ENCODE results near the gene LRP8.
A peak's percentile ranks its signal among the peaks of the same experiment; 100 is the strongest.

LRP8 gene

DNA sequence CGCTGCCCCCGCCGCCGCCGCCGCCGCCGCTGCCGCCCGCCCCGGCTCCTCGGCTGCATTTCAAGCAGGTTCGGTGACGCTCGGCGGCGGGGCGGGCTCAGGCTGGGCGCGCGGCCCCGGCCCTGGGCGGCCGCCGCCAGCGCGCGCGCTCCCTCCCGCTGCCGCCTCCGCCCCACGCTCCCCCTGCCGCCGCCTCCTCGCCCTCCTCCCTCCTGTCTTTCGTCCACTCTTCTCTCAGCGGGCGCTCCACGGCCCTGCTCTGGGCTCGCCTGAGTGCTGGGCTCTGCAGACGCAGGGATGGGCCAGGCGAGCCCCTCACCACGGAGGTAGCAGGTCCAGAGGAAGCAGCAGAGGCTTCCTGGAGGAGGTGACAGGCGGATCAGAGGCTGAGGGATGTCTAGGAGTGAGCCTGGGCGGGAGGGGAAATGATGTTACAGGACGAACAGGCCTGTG is at the start of gene LRP8:
TSS of gene LRP8 (minus strand) at position 62 of the 453 bp plus-strand sequence. CDS start 158 bp downstream, outside the sequence.
- peak within 1 kb of the TSS; percentile 90 for H3K9ac ChIP-seq (ENCODE audit: low read depth, low read length)
- H3K36me3 ChIP-seq (ENCODE audit: insufficient read depth, low read length), result peaks cover 12% of the 10 kb centered on the region
- peaks cover 12% of the 10 kb centered on the region; the same call in 1 of the 2 replicates for H3K4me1 ChIP-seq (ENCODE audit: insufficient read depth, low read length)
- no peaks in the 10 kb centered on the region for H3K9me3 ChIP-seq (ENCODE audit: control insufficient read depth, insufficient read depth, low read length)

- no peaks in the 10 kb centered on the region; the same call in 1 of the 2 replicates for H3K36me3 ChIP-seq (ENCODE audit: insufficient read depth, low read length)
- H3K4me1 ChIP-seq (ENCODE audit: insufficient read depth, low read length), result peaks cover 9% of the 10 kb centered on the region
- H3K9ac ChIP-seq (ENCODE audit: low read depth, low read length), result no peak overlapping the region
- H3K9me3 ChIP-seq (ENCODE audit: control insufficient read depth, insufficient read depth, low read length), result no peaks in the 10 kb centered on the region
Observed at GRCh38 chr1:53377438-53377841, 49.6 kb upstream of the LRP8 start.

- no peak overlapping the region for H3K9ac ChIP-seq (ENCODE audit: low read depth, low read length)
- no peaks in the 10 kb centered on the region for H3K9me3 ChIP-seq (ENCODE audit: control insufficient read depth, insufficient read depth, low read length)
- H3K36me3 ChIP-seq (ENCODE audit: insufficient read depth, low read length), result no peaks in the 10 kb centered on the region; the same call in 1 of the 2 replicates
- peaks cover 9% of the 10 kb centered on the region for H3K4me1 ChIP-seq (ENCODE audit: insufficient read depth, low read length)
Observed at GRCh38 chr1:53376742-53377437, 49.0 kb upstream of the LRP8 start.

- Histone ChIP-seq H3K36me3 (ENCODE audit: insufficient read depth, low read length) (no peaks in the 10 kb centered on the region; the same call in 1 of the 2 replicates), H3K9me3 (ENCODE audit: control insufficient read depth, insufficient read depth, low read length) (no peaks in the 10 kb centered on the region), H3K4me1 (ENCODE audit: insufficient read depth, low read length) (peaks cover 10% of the 10 kb centered on the region), H3K9ac (ENCODE audit: low read depth, low read length) (no peak overlapping the region)
Observed at GRCh38 chr1:53376041-53376461, 48.2 kb upstream of the LRP8 start.

DNA sequence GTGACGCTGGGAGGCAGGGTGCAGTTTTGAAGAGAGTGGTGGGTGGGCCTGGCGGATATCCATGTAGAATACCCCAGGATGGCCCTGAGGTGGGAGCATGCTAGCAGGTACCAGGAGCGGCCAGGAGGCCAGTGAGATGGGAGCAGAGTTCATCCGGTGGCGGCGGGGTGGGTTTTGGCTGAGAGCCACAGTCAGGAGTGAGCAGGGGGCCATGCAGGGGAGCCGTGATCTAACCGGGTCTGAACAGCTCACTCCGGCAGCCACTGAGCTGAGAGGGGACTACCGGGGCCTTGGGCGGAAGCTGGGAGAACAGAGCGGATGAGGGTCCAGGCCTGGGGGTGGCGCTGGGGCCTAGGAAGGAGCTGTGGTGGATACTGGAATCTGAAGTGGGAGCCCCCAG is 47.6 kb upstream of the LRP8 start:
- Histone ChIP-seq H3K9me3 (ENCODE audit: control insufficient read depth, insufficient read depth, low read length) (no peaks in the 10 kb centered on the region), H3K4me1 (ENCODE audit: insufficient read depth, low read length) (peaks cover 11% of the 10 kb centered on the region), H3K9ac (ENCODE audit: low read depth, low read length) (no peak overlapping the region), H3K36me3 (ENCODE audit: insufficient read depth, low read length) (no peaks in the 10 kb centered on the region; the same call in 1 of the 2 replicates)

DNA sequence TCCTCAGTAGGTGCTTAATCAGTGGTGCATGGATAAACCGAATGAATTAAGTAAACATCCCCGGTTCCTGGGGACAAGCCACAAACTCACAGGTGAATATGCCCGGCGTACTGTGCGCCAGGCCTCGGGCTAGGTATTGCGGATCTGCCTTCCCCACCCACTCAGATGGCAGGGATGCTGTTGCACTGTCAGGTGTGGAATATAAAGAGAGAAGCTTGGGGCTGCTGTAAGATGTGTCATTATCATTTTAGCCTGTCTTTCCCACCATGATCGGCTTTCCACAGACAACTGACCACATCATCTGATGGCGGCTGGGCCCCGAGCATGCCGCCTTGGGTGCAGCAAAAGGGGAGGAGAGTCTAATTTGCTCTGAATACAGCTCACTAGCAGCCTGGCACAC is 45.4 kb upstream of the LRP8 start:
- no peaks in the 10 kb centered on the region for H3K36me3 ChIP-seq (ENCODE audit: insufficient read depth, low read length)
- peaks cover 11% of the 10 kb centered on the region for H3K4me1 ChIP-seq (ENCODE audit: insufficient read depth, low read length)
- H3K9ac ChIP-seq (ENCODE audit: low read depth, low read length), result no peak overlapping the region
- H3K9me3 ChIP-seq (ENCODE audit: control insufficient read depth, insufficient read depth, low read length), result no peaks in the 10 kb centered on the region

DNA sequence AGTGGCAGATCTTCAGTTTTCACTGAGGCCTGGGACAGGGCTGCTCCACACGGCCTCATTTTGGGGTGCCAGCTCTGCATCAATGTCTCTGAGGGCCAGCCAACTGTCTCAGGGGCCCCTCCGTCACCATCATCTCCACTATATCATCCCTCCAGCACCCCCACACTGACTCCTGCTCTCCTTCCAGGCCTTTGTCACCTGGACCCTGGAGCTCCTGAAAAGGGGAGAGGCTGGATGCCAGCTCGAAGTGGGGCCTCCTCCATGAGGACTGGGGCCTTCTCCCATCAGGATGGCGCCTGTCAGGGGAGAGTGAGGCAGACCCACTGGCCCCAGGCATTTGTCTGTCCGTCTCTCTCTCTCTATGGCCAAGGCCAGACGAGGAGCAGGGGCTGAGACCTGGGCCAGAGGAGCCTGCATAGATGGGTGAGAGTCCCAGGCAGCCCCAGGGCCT is 44.7 kb upstream of the LRP8 start:
- Histone ChIP-seq H3K9ac (ENCODE audit: low read depth, low read length) (no peak overlapping the region), H3K4me1 (ENCODE audit: insufficient read depth, low read length) (peaks cover 11% of the 10 kb centered on the region), H3K9me3 (ENCODE audit: control insufficient read depth, insufficient read depth, low read length) (no peaks in the 10 kb centered on the region), H3K36me3 (ENCODE audit: insufficient read depth, low read length) (no peaks in the 10 kb centered on the region)

DNA sequence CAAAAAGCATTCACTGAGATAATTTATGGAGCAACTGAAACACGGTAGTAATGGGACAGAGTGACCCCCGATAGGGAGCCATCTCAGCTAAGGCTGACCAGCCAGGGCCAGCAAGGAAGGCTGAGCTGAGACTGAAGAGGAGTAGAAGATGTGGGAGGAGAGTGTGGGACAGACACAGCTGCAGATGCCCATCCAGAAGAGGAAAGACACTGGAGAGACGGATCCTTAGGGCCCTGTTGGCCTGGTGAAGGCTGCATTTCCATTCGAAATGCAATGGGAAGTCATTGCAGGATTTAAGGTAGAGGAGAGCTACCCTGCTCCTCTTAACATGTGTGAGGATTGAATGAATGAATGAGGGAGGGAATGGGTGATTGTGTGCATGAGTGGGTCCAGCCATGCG is 44.0 kb upstream of the LRP8 start:
- no peaks in the 10 kb centered on the region for H3K9me3 ChIP-seq (ENCODE audit: control insufficient read depth, insufficient read depth, low read length)
- peaks cover 6% of the 10 kb centered on the region; the same call in 1 of the 2 replicates for H3K4me1 ChIP-seq (ENCODE audit: insufficient read depth, low read length)
- no peak overlapping the region for H3K9ac ChIP-seq (ENCODE audit: low read depth, low read length)
- no peaks in the 10 kb centered on the region for H3K36me3 ChIP-seq (ENCODE audit: insufficient read depth, low read length)

DNA sequence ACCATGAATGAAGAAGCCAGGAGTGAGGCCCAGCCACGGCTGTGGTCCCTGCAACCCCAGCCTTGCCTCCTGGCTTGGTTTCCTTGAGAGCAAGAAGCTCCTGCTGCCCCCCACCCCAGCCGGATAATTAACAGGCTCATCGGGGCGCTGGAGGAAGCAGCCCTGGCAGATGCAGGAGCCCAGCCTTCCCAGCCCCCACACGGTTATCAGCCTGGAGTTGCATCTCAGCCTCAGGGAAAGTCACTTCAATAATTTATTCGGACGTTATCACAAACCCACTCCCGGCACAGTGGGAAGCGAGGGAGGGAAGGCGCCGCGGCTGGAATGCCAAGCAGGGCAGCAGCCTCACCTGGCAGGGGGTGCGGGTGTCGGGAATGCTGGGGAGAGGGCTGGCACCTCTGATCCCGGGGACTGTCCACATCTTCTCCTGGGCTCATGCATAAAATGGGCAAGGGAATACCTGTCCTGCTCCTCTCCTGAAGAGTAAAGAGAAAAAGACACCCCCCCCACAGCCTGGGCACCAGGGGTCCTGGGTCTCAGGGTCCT is 43.3 kb upstream of the LRP8 start:
- no peaks in the 10 kb centered on the region for H3K9me3 ChIP-seq (ENCODE audit: control insufficient read depth, insufficient read depth, low read length)
- H3K9ac ChIP-seq (ENCODE audit: low read depth, low read length), result no peak overlapping the region
- no peaks in the 10 kb centered on the region for H3K36me3 ChIP-seq (ENCODE audit: insufficient read depth, low read length)
- peaks cover 6% of the 10 kb centered on the region; the same call in 1 of the 2 replicates for H3K4me1 ChIP-seq (ENCODE audit: insufficient read depth, low read length)

- Histone ChIP-seq H3K36me3 (ENCODE audit: insufficient read depth, low read length) (no peaks in the 10 kb centered on the region), H3K9me3 (ENCODE audit: control insufficient read depth, insufficient read depth, low read length) (no peaks in the 10 kb centered on the region), H3K9ac (ENCODE audit: low read depth, low read length) (no peak overlapping the region), H3K4me1 (ENCODE audit: insufficient read depth, low read length) (peaks cover 6% of the 10 kb centered on the region; the same call in 1 of the 2 replicates)
Observed at GRCh38 chr1:53370369-53370961, 42.6 kb upstream of the LRP8 start.

GRCh38 chr1:53369761-53370160 is 41.9 kb upstream of the LRP8 start:
- Histone ChIP-seq H3K9me3 (ENCODE audit: control insufficient read depth, insufficient read depth, low read length) (no peaks in the 10 kb centered on the region), H3K36me3 (ENCODE audit: insufficient read depth, low read length) (no peaks in the 10 kb centered on the region), H3K9ac (ENCODE audit: low read depth, low read length) (no peak overlapping the region), H3K4me1 (ENCODE audit: insufficient read depth, low read length) (peaks cover 6% of the 10 kb centered on the region; the same call in 1 of the 2 replicates)

DNA sequence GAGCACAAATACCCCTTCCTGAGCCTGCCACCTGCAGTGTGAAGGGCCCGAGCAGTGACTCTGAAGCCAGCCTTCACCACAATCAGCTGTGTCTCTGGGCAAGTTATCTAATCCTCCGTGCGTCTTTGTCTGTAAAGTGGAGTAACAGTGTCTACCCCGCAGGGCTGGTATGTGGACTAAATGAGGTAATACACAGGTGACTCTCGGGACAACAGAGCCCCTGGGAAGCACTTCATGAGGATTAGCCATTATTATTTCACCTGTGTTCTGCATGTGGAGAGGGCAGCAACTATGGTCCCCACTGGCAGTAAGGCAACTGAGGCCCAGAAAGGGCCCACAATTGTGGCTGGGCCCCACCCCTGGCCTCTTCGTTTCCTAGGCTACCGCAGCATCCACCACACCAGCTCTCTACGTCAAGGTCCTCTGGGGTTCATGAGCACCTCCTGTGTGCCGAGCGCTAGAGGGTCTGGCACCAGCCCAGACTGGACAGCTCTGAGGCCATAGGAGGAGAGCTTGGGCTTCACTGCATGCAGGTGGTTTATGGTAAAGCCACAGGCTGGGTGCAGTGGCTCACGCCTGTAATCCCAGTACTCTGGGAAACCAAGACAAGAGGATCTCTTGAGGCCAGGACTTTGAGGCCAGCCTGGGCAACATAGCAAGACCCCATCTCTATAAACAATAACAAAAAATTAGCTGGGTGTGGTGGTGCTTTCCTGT is 41.3 kb upstream of the LRP8 start:
- Histone ChIP-seq H3K9ac (ENCODE audit: low read depth, low read length) (no peak overlapping the region), H3K9me3 (ENCODE audit: control insufficient read depth, insufficient read depth, low read length) (no peaks in the 10 kb centered on the region), H3K36me3 (ENCODE audit: insufficient read depth, low read length) (no peaks in the 10 kb centered on the region), H3K4me1 (ENCODE audit: insufficient read depth, low read length) (peaks cover 6% of the 10 kb centered on the region; the same call in 1 of the 2 replicates)

- peaks cover 6% of the 10 kb centered on the region; the same call in 1 of the 2 replicates for H3K4me1 ChIP-seq (ENCODE audit: insufficient read depth, low read length)
- H3K9me3 ChIP-seq (ENCODE audit: control insufficient read depth, insufficient read depth, low read length), result no peaks in the 10 kb centered on the region
- no peak overlapping the region for H3K9ac ChIP-seq (ENCODE audit: low read depth, low read length)
- no peaks in the 10 kb centered on the region for H3K36me3 ChIP-seq (ENCODE audit: insufficient read depth, low read length)
Observed at GRCh38 chr1:53368314-53369033, 40.6 kb upstream of the LRP8 start.
